ENCODE results near the gene CYYR1.

CYYR1 gene

GRCh38 chr21:26550326-26550725 lies 22.8 kb downstream of the CYYR1 start:
- DNase-seq = no peak

- no peak for DNase-seq
Observed at GRCh38 chr21:26546446-26547097, 26.5 kb downstream of the CYYR1 start.

DNA sequence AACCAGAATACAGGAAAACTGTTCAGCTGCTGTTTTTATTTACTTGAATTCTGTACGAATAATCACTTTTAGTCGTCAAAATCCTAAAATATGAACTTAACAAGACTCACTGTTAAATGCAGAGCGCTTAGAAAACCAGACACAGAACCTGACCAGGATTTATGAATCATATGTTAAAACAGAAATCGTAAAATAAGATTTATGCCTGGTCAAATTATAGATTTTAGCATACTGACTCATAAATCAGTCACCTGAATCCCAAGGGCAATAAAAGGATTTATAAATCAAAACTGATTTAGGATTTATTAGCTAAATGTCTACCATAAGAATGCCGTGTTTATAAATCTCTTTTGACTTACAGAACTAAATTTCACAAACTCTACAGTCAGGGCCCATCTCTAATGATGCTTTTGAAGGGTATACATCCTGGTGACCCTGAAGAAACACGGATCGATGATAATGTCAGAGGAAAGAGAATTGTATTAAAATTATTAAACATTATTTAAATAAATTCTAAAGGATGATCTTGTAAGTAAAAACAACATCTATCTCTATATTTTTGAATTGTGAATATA lies 28.8 kb downstream of the CYYR1 start:
- no peak for DNase-seq

DNA sequence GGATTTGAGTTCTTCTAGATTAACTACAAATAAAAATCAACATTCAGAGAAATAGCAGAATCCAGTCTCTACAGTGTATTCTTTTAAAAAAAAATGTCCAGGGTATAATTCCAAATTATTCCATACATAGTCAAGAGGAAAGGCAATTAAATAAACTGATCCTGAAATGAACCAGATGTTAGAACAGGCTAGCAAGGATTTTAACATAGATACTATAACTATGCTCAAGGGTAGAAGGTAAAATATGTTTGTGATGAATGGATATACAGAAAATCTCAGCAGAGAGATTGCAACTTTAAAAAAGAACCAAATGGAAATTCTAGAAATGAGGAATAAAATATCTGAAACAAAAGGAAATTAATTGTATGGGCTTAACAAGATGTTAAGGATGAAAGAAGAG lies 32.4 kb downstream of the CYYR1 start:
- DNase-seq = no peak

- no peak for DNase-seq
Observed at GRCh38 chr21:26539566-26539965, 33.5 kb downstream of the CYYR1 start.

- DNase-seq = no peak
Observed at GRCh38 chr21:26534517-26534916, 38.6 kb downstream of the CYYR1 start.

DNA sequence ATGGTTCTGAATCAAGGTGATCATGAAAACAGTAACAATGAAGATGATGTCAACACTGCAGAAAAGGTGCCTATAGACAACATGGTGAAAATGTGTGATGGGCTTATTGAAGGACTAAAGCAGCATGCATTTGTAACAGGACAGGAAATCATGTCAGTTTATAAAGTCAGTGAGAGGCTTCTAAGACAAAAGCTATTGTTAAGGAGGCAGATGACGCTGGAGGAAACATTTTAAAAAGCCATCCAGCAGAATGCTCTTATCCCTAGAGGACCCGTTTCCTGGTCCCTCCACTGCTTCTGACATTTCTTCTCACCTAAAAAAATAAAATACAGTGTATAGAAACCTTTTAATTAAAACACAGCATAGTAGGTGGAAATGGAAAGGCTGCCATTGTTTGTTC lies 40.9 kb downstream of the CYYR1 start:
- no peak for DNase-seq

DNA sequence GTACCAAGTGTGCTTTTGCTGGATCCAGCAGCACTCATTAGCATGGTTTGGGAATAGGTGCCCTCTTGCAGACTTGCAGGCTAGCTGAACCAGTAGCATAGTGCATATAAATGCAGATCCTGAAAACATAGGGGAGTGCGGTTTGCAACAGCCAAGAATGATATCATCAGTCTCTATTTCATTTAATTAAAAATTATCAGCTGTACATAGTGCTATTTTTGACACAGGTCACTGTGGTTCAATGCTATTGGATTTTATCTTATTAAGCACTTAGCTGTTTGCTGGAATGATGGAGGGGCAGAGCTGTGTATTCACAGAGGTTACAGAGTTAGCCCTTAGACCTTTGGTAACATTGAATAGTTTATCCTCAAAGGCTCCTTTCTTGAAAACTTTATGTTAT lies 43.6 kb downstream of the CYYR1 start:
- no peak for DNase-seq

DNA sequence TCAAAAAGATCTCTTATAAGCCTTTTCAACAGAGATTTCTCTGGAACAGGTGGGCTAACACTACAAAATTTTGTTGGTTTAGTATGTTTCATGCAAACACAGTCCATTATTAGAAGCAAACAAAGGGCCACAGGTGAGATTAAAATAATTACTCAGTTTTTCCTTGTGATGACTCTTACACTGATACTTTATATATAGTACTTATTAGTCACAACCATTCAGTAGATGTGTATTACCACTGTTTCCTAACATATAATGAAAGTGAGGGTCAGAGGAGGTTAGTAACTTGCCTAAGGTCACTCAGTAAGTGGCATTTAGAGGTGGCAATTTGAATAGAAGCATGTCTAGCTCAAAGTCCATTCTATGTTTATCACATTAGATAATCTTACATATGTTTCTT lies 44.2 kb downstream of the CYYR1 start:
- no peak for DNase-seq

DNA sequence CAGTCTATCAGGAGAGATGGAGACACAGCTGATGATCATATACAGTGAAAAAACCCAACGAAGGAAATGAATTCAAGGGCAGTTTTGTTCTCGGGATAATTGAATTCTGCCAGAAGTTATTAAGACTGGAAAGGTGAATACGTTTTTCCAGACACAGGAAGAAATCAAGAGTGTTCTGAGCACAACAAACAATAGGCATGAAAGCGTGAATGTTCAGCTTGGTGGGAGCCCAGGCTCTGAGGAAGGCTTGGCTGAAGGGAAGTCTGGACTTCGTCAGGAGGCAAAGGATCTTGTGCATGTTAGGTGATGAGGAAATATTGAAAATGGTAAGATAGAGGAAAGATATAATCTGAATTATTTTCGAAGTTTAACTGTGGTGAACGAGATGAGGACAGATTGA lies 50.4 kb downstream of the CYYR1 start:
- no peak for DNase-seq

GRCh38 chr21:26519142-26519541 lies 53.9 kb downstream of the CYYR1 start:
- DNase-seq = peak; percentile 34

DNA sequence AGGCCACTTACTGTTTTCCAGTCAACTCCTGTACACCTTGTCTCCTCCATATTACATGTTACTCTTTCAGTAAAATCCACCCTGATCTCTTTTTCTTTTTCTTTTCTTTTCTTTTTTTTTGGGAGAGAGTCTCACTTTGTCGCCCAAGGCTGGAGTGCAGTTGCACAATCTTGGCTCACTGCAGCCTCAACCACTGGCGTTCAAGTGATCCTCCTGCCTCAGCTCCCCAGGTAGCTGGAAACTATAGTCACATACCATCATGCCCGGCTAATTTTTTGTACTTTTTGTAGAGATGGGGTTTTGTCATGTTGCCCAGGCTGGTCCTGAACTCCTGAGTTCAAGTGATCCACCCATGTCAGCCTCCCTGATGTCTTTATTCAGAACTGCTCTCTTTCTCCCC lies 57.8 kb downstream of the CYYR1 start:
- no peak for DNase-seq

DNA sequence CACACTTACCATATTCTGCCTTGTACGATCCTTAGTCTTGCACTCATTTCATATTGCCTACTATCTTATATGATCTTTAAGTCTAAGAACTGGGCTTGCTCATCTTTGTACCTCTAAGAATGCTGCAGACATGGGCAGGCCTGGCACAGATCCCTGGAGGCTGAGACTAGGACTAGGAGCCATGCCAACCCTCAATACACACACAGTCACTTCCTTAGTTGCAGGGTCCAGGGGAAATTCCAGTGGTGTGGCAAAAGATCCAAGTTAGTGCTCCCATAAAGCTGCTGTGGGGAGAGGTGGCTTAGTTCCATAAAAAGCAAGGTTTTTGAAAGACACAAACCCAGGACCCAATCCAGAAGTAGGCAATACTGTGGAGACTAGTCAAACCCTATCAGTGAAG lies 59.9 kb downstream of the CYYR1 start:
- DNase-seq = no peak

DNA sequence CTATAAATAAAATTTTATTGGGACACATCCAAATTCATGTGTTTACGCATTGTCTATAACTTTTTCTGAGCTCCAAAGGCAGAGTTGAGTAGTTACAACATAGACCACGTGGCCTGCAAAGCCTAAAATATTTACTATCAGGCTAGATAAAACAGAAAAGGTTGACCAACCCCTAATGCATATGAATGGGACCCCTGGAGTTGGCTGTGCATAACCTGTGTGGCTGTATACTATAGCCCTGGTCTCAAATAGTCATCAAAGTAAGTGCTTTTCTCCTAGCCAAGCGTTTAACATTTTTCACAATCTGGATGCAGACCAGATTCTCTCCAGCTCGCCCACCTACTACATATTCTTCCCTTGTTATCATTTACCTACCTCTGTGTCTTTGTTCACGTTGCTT lies 60.4 kb downstream of the CYYR1 start:
- DNase-seq = no peak

DNA sequence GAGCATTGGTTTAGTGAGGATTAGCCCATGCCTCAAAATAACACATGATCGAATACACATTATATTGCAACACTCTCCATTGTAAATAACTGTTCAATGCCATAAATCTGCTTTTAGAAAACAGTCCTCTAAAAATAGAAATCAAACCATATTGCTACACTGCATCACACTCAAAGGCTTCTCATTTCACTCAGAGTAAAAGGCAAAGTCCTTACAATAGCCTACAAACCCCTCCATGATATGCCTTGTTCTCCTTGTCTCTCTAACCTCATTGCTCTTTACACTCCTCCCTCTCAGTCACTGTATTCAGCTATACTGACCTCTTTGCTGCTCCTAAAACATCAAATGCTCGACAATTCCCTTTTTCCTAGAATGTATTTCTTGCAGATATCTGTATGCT lies 64.2 kb downstream of the CYYR1 start:
- DNase-seq = no peak

DNA sequence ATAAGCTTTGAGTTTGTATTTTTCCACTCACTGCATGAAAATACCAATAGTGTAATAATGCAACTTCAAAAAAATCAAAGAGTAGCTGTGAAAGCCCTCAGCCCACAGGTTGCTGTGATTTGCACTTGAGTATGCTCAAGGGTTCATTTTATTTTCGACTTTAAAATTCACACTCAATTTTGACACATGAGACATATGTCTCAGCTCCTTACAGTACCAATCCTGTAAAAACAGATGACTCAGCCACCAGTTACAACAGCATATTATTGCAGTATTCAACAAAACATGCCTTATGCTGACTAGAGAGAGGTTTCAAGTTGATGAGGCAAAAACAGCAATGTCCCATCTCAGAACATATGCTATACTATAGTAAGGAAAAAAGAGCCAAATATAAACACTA lies 66.1 kb downstream of the CYYR1 start:
- DNase-seq = peak; percentile 71

GRCh38 chr21:26505211-26505610 lies 67.9 kb downstream of the CYYR1 start:
- no peak for DNase-seq

- no peak for DNase-seq
Observed at GRCh38 chr21:26503414-26503813, 69.7 kb downstream of the CYYR1 start.

DNA sequence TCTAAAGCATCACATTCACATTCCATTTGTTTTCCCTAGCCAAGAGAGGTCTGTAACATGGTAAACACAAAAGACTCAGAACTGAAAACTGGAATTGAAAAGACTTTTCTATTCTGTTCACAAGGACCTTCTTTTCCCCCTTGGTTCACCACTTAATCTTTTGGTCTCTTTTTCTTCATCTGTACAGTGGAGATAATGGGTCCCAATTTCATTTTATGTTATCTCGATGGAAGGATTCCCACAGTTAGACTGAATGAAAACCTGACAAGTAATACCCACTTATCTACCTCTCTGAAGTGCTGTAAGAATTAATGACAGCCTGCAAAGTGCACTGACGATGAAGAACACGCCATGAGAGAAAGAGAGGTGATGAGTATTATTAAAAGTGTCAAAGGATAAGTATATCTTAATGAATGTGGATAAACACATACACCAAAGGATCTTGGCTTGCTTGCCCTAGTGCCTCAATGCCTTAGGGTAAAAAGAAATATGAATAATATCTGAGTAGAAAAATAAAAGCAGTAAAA lies 71.5 kb downstream of the CYYR1 start:
- DNase-seq = no peak

DNA sequence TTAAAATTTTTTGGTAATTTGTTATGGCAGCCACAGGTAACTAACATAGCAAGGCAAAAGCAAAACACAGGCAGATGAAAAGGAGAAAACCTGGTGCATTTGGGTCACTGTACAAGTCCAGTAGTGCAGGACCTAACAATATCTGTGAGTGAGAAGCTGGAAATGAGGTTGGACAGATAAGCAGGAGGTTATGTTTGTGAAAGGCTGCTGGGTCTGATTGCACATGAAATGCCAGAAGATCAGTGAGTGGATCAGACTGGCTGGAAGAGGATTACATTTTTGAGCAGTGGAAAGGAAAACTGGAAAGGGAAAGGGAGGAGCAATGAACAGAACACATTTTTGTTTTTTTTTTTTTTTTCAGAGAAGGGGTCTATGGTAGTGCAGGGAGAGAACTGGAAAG lies 73.6 kb downstream of the CYYR1 start:
- no peak for DNase-seq

GRCh38 chr21:26495283-26495849 lies 77.7 kb downstream of the CYYR1 start:
- DNase-seq = no peak

DNA sequence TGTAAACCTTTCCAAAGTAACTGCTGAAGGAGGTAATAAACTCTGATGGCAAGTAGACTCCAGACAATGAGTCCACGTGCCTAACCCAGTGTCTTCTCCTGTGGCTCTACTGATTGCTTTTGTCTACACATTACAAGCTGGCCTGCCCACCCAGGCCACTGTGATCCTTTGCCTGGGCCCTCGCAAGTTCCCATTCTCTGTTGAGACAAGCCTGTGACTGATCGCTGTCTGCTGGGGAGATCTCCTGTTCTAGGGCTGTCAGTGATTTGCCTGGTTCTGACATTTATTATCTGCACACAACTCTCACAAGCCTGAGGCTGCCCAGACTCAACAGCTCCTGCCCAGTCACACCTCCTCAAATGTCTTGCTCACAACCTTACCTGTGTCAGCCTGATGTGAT lies 81.4 kb downstream of the CYYR1 start:
- peak; percentile 47 for DNase-seq

- no peak for DNase-seq
Observed at GRCh38 chr21:26490771-26491170, 82.3 kb downstream of the CYYR1 start.

DNA sequence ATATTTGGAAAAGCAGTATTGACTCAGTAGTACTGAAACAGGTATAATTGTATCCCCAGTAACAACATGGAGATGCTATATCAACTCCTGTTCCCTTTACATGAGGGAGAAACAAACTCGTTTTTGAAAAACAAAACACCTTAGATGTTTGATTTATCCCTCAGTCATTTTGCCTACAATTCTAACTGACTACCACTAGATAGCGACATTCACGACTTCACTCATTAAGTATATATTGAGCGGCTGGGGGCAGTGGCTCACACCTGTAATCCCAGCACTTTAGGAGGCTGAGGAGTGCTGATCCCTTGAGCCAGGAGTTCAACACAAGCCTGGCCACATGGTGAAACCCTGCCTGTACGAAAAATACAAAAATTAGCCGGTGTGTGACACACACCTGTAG lies 83.3 kb downstream of the CYYR1 start:
- DNase-seq = no peak

DNA sequence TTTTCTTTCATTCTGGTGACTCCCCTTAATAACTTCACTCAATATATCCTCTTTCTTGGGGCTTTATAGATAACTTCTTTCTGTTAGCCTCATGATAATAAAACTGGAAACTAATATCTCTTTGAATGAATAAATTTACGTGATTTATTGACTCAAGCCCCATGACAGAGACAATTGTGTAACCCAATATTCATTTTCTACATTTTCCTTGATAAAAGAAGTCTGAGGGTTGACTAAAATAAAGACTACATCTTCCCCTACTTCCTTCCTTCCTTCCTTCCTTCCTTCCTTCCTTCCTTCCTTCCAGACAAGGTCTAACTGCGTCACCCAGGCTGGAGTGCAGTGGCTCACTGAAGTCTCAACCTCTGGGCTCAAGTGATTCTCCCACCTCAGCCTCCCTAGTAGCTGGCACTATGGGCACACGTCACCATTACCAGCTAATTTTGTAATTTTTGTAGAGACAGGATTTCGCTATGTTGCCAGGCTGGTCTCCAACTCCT lies 85.1 kb downstream of the CYYR1 start:
- no peak for DNase-seq

All from NCI-H2171 treated with DMSO at 0.1 percent for 48 hours (cell line).